HepG2 (cell line): ENCODE data around the gene TP53BP2. TPM values are rescaled to one million over a fixed set of nuclear protein-coding genes. Genes with fewer than 3 reads are reported as not detected.

ENCODE experiments used
- ATAC-seq: fragments of 200-7000 bp; cut with Tn5 transposase; 3 replicates; pipeline ENCODE4 v1.9.1; 2020; ENCODE audit warnings: mild to moderate bottlenecking, moderate library complexity
- BruUV-seq: library from RNA; stranded (reverse); fragments of 400-500 nt; replicated peaks from 2 replicates; lab custom pipeline; 2021; lab: Mats Ljungman, UMichigan
- CTCF ChIA-PET: fragments of 300-600 bp; formaldehyde crosslinking; extraction: SDS; loops from one replicate; lab custom pipeline; 2021; ENCODE audit warnings: low total read pairs, inconsistent platforms, low intra/inter-chr PET ratio; lab: Yijun Ruan, JAX
- POLR2A ChIA-PET: fragments of 350-600 bp; sonication (Branson Sonifier 250); formaldehyde crosslinking; loops from one replicate; lab custom pipeline; 2020; ENCODE audit warnings: antibody characterized with exemption, inconsistent platforms; lab: Yijun Ruan, JAX
- DNase-seq: peaks from one replicate; pipeline ENCODE4 v3.0.0-alpha.2; 2015; ENCODE audit warnings: low spot score
- FAIRE-seq: peaks from 3 replicates; lab custom pipeline; 2011; peaks lifted over from hg19 to GRCh38; lab: Jason Lieb, UNC
- H2AFZ ChIP-seq: one replicate; pipeline ENCODE4 v1.6.1; 2011; ENCODE audit warnings: low read length, inconsistent platforms
- H3K27ac ChIP-seq: fragments of 300-600 bp; 3 replicates; pipeline ENCODE4 v1.8.0; 2011; ENCODE audit warnings: mixed run types, mild to moderate bottlenecking, mixed read lengths, low read length, inconsistent platforms; ENCODE audit not compliant: insufficient read depth; ENCODE audit errors: extremely low read length
- H3K27me3 ChIP-seq, 2 experiments: fragments of 200-600 bp in 1 of 2; 2 replicates in 1 of 2; 3 replicates in 1 of 2; pipeline versions ENCODE4 v1.6.0 to v1.8.0; 2011; ENCODE audit warnings: low read length in 2 of 2, mild to moderate bottlenecking in 2 of 2, moderate library complexity in 2 of 2, inconsistent platforms in 1 of 2; ENCODE audit not compliant: insufficient read depth in 2 of 2, control insufficient read depth in 1 of 2
- H3K36me3 ChIP-seq, 2 experiments: fragments of 200-600 bp in 1 of 2; replicated peaks in 1 of 2; 2 replicates in 1 of 2; 3 replicates in 1 of 2; pipeline versions ENCODE4 v1.5.1 to v1.8.0; 2011; ENCODE audit warnings: low read length in 2 of 2, inconsistent platforms in 1 of 2; ENCODE audit not compliant: insufficient read depth in 2 of 2, control insufficient read depth in 1 of 2
- H3K4me1 ChIP-seq: 2 replicates; pipeline ENCODE4 v1.5.1; 2012; ENCODE audit warnings: low read length, inconsistent platforms; ENCODE audit not compliant: insufficient read depth
- H3K4me2 ChIP-seq: 2 replicates; pipeline ENCODE4 v1.6.0; 2011; ENCODE audit warnings: low read depth, low read length, inconsistent platforms
- H3K4me3 ChIP-seq, 3 experiments: fragments of 200-600 bp in 1 of 3; sonication (generic), shearing (Covaris generic) in 1 of 3; replicated peaks in 1 of 3; 2 replicates each; pipeline ENCODE4 v1.5.1; 2011 to 2016; ENCODE audit warnings: low read length in 3 of 3, inconsistent platforms in 2 of 3, low read depth in 2 of 3, mild to moderate bottlenecking in 2 of 3, control low read depth in 1 of 3, mixed read lengths in 1 of 3; ENCODE audit not compliant: insufficient read depth in 1 of 3
- H3K79me2 ChIP-seq: one replicate; pipeline ENCODE4 v1.6.1; 2011; ENCODE audit warnings: low read length, inconsistent platforms; ENCODE audit not compliant: insufficient read depth
- H3K9ac ChIP-seq: 2 replicates; pipeline ENCODE4 v1.6.0; 2011; ENCODE audit warnings: mild to moderate bottlenecking, low read depth, low read length, inconsistent platforms; ENCODE audit not compliant: insufficient read depth
- H3K9me3 ChIP-seq: 2 replicates; pipeline ENCODE4 v1.5.1; 2012; ENCODE audit warnings: mild to moderate bottlenecking, low read length
- H4K20me1 ChIP-seq: 2 replicates; pipeline ENCODE4 v1.6.0; 2011; ENCODE audit warnings: inconsistent platforms, mild to moderate bottlenecking, low read length, moderate library complexity; ENCODE audit not compliant: insufficient read depth
- CHD4 ChIP-seq: fragments of 200-600 bp; sonication (generic); IDR thresholded peaks from 2 replicates; pipeline ENCODE4 v1.7.0; 2017; ENCODE audit warnings: mild to moderate bottlenecking, low read length, borderline replicate concordance
- MXD4 ChIP-seq: IDR thresholded peaks from 2 replicates; pipeline ENCODE4 v1.6.1; 2016; ENCODE audit warnings: mild to moderate bottlenecking, missing biosample characterization, missing genetic modification reagents
- PITX1 ChIP-seq: sonication (generic); formaldehyde crosslinking; IDR thresholded peaks from 2 replicates; pipeline ENCODE4 v1.5.1; 2020; ENCODE audit warnings: mild to moderate bottlenecking, missing genetic modification reagents
- SETDB1 ChIP-seq: sonication (generic); formaldehyde crosslinking; IDR thresholded peaks from 2 replicates; pipeline ENCODE4 v1.5.1; 2020; ENCODE audit warnings: missing genetic modification reagents, mild to moderate bottlenecking, borderline replicate concordance
- SP140L ChIP-seq: sonication (generic); formaldehyde crosslinking; IDR thresholded peaks from 2 replicates; pipeline ENCODE4 v1.4.0; 2020; ENCODE audit warnings: missing genetic modification reagents, borderline replicate concordance
- ZNF101 ChIP-seq: sonication (generic); formaldehyde crosslinking; IDR thresholded peaks from 2 replicates; pipeline ENCODE4 v1.4.0; 2020; ENCODE audit warnings: mild to moderate bottlenecking, low read depth, missing genetic modification reagents, borderline replicate concordance
- ZNF251 ChIP-seq: sonication (generic); formaldehyde crosslinking; IDR thresholded peaks from 2 replicates; pipeline ENCODE4 v1.9.0; 2021; ENCODE audit warnings: mild to moderate bottlenecking, missing genetic modification reagents
- ZNF629 ChIP-seq: sonication (generic); formaldehyde crosslinking; conservative IDR thresholded peaks from 2 replicates; pipeline ENCODE4 v1.5.0; 2020; ENCODE audit warnings: missing genetic modification reagents
- ZNF749 ChIP-seq: sonication (generic); formaldehyde crosslinking; IDR thresholded peaks from 2 replicates; pipeline ENCODE4 v1.8.0; 2022; ENCODE audit warnings: mild to moderate bottlenecking, missing genetic modification reagents, moderate library complexity, borderline replicate concordance
- WGBS: methylation state at CpG from one replicate; pipeline ENCODE4 v1.1.6; 2017; ENCODE audit warnings: low lambda C conversion rate; 5-methylcytosine and 5-hydroxymethylcytosine counted together
- in situ Hi-C: cut with HindIII; loops from 2 replicates; pipeline ENCODE4 v1.10.0; 2017; ENCODE audit warnings: low pct_unique_long_range_greater_than_20kb; ENCODE audit not compliant: extremely low pct_ligation_motif_present
- intact Hi-C: fragments of 100-400 bp; cut with micrococcal nuclease; formaldehyde crosslinking; loops from one replicate; pipeline ENCODE4 v1.10.0; 2022; ENCODE audit not compliant: unreplicated experiment
- polyA plus RNA-seq, 8 experiments: library from polyadenylated mRNA; depleted of rRNA in 3 of 8; stranded (reverse) in 7 of 8; unstranded in 1 of 8; fragments of >200 nt; fragmentation: Illumina TruSeq in 4 of 8; extraction: Trizol in 4 of 8; gene quantifications; 2 replicates each; pipeline versions ENCODE4 v1.2.1 to v1.2.3, GENCODE V29; 2011 to 2016; ENCODE audit warnings: low read depth in 4 of 8, missing spikeins in 1 of 8, mixed read lengths in 1 of 8; ENCODE audit not compliant: insufficient read depth in 1 of 8
- total RNA-seq, 5 experiments: library from RNA; depleted of rRNA; stranded (reverse); fragments of >200 nt; fragmentation: Illumina TruSeq; extraction: Trizol; gene quantifications; 2 replicates each; pipeline ENCODE4 v1.2.3, GENCODE V29; 2016; ENCODE audit warnings: low read depth in 1 of 5
- TF ChIP-seq, protein P1 (sequence below): sonication (generic); formaldehyde crosslinking; IDR thresholded peaks from 2 replicates; pipeline ENCODE4 v1.5.0; 2020; ENCODE audit warnings: missing genetic modification reagents
- TF ChIP-seq, protein P2 (sequence below): sonication (generic); formaldehyde crosslinking; IDR thresholded peaks from 2 replicates; pipeline ENCODE4 v1.8.1; 2023; ENCODE audit warnings: mild to moderate bottlenecking, missing genetic modification reagents
- TF ChIP-seq, protein P3 (sequence below): IDR thresholded peaks from 2 replicates; pipeline ENCODE4 v1.6.1; 2016; ENCODE audit warnings: low read depth, control low read depth

Gene TP53BP2
- total and polyA plus RNA-seq, 2 of the 13 experiments (the other 11 are each of a cell fraction or from before 2014, with no cell fraction given), result 10.0 to 14.0 TPM

DNA sequence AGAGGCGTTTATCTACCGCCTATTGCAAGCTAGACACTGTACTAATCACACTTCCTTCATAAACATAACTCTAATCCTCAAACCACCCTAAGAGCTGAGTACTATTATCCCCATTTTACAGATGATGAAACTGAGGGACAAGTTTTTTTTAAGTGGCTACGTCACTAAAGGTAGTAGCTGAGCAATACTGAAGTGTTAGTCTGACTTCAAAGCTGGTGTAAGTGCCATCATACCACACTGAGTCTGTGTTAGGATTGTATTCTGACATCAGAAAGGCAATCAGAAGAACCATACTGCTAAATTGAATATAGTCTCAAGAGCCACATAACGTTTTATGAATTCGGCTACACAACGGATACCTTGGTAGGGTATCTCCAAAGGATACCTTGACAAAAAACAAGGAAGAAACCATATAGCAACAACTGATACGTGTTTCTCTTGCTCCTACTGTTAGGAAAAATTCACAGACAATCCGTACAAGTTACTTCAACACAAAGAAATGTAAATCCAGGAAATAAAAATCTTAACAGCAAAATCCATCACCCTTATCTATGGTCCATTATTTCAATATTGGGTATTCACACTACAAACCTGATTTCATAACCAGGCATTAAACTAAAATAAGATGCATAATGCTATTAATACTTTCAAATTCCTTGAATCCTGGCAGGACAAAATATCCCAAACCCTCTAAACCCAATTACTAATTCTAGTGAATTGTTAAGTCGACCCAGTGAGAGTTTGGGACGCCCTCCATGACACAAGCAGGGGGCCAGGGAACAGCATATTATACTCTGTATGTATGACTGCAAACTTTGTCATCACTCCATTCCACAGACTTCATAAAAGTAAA is 1.6 kb downstream of the TP53BP2 start:
- peak overlapping the region; percentile 88 for H3K9ac ChIP-seq
- no peaks in the 10 kb centered on the region for H3K9me3 ChIP-seq
- peak overlapping the region; percentile 93 for H3K27ac ChIP-seq
- ATAC-seq, result 0 out of 3 replicates have a peak, but pooled peaks have one; percentile 6
- no peak for DNase-seq
- peaks cover 0 to under 1% of the 10 kb centered on the region in 2 experiments; a peak in 2 of 5 replicates for H3K27me3 ChIP-seq
- BruUV-seq, result TSS peak; percentile 59
- 59% methylated on average over 10 of the region's 10 CpGs for WGBS
- no peak for TF ChIP-seq ZNF101 (CRISPR knock-in tag)
- peak; percentile 93 for TF ChIP-seq ZNF629 (CRISPR knock-in tag)
- TF ChIP-seq, protein P1, sequence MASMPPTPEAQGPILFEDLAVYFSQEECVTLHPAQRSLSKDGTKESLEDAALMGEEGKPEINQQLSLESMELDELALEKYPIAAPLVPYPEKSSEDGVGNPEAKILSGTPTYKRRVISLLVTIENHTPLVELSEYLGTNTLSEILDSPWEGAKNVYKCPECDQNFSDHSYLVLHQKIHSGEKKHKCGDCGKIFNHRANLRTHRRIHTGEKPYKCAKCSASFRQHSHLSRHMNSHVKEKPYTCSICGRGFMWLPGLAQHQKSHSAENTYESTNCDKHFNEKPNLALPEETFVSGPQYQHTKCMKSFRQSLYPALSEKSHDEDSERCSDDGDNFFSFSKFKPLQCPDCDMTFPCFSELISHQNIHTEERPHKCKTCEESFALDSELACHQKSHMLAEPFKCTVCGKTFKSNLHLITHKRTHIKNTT (CRISPR knock-in tag), result no peak
- peak; percentile 61; the same call in 1 of the 2 replicates for TF ChIP-seq CHD4
- peaks cover 28% of the 10 kb centered on the region for H3K4me1 ChIP-seq
- peak overlapping the region; percentile 81 for H3K4me2 ChIP-seq
- peaks cover 52% of the 10 kb centered on the region for H3K79me2 ChIP-seq
- H3K4me3 ChIP-seq, result peak overlapping the region; percentile 81 to 88 (median 86)
- intact Hi-C loops (loop anchor here (10.0 kb wide), 2 partner anchors 139 to 491 kb away; partner anchors contain the start of gene NVL), in situ Hi-C loops (no loop called here)
- peaks cover 6% of the 10 kb centered on the region; the same call in 1 of the 2 replicates for H4K20me1 ChIP-seq
- H2AFZ ChIP-seq, result no peak overlapping the region
- ChIA-PET POLR2A (interaction anchor here (2.7 kb wide), 1 partner anchor 79 kb away, joined by 15 read pairs; no protein-coding TSS in a partner anchor), CTCF (no interaction called here)
- no peaks in the 10 kb centered on the region for H3K36me3 ChIP-seq
- no peak for FAIRE-seq

DNA sequence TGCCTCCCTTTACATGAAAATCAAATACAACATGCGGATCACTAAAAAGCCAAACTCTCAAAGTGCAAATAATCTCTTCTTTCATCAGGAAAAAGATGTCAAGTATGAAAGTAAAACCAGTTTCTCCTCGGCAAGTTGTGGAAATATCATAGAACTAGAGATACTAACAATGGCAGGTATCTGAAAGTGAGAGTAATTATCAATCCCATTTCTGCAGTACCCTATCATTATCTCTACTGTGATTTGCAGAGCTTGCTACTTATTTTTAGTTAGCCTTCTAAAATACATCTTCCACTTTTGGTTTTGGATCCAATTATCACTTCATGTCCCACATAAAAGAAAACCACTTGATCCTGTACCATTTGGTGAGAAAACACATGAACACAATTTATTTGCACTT is 3.0 kb downstream of the TP53BP2 start:
- ATAC-seq, result no peak
- Histone ChIP-seq H4K20me1 (peaks cover 8% of the 10 kb centered on the region; the same call in 1 of the 2 replicates), H3K36me3 (no peaks in the 10 kb centered on the region), H3K9me3 (no peaks in the 10 kb centered on the region), H3K27ac (no peak overlapping the region), H3K4me2 (no peak overlapping the region), H3K4me1 (peaks cover 37% of the 10 kb centered on the region), H3K4me3 (no peak overlapping the region), H2AFZ (no peak overlapping the region), H3K79me2 (peaks cover 66% of the 10 kb centered on the region), H3K27me3 (no peaks in the 10 kb centered on the region; a peak in 1 of 5 replicates), H3K9ac (no peak overlapping the region)
- intact Hi-C loops (loop anchor here (10.0 kb wide), 2 partner anchors 138 to 492 kb away; partner anchors contain the start of gene NVL), in situ Hi-C loops (no loop called here)
- no TSS peak for BruUV-seq
- ChIA-PET CTCF (no interaction called here), POLR2A (no interaction called here)
- 90% methylated on average over 2 of the region's 2 CpGs for WGBS
- no peak for FAIRE-seq
- DNase-seq, result no peak
- TF ChIP-seq ZNF251 (CRISPR knock-in tag) (no peak), ZNF749 (no peak), SP140L (CRISPR knock-in tag) (no peak), MXD4 (no peak), SETDB1 (CRISPR knock-in tag) (no peak), PITX1 (no peak)
- TF ChIP-seq, protein P2, sequence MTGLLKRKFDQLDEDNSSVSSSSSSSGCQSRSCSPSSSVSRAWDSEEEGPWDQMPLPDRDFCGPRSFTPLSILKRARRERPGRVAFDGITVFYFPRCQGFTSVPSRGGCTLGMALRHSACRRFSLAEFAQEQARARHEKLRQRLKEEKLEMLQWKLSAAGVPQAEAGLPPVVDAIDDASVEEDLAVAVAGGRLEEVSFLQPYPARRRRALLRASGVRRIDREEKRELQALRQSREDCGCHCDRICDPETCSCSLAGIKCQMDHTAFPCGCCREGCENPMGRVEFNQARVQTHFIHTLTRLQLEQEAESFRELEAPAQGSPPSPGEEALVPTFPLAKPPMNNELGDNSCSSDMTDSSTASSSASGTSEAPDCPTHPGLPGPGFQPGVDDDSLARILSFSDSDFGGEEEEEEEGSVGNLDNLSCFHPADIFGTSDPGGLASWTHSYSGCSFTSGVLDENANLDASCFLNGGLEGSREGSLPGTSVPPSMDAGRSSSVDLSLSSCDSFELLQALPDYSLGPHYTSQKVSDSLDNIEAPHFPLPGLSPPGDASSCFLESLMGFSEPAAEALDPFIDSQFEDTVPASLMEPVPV (CRISPR knock-in tag), result no peak
- TF ChIP-seq, protein P3, sequence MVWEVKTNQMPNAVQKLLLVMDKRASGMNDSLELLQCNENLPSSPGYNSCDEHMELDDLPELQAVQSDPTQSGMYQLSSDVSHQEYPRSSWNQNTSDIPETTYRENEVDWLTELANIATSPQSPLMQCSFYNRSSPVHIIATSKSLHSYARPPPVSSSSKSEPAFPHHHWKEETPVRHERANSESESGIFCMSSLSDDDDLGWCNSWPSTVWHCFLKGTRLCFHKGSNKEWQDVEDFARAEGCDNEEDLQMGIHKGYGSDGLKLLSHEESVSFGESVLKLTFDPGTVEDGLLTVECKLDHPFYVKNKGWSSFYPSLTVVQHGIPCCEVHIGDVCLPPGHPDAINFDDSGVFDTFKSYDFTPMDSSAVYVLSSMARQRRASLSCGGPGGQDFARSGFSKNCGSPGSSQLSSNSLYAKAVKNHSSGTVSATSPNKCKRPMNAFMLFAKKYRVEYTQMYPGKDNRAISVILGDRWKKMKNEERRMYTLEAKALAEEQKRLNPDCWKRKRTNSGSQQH (CRISPR knock-in tag), result no peak
